Fibroblast of skin of scalp (primary cell): Measurements from ENCODE around the gene TRIM46.
"Not testable (repeated sequence)": the region's sequence is repeated elsewhere in the genome, so short reads cannot be mapped to it uniquely, and the experiment has no call there.

Experiments used
- DNase-seq: peaks from one replicate; pipeline ENCODE4 v3.0.0-alpha.2; 2013

TRIM46 gene

DNA sequence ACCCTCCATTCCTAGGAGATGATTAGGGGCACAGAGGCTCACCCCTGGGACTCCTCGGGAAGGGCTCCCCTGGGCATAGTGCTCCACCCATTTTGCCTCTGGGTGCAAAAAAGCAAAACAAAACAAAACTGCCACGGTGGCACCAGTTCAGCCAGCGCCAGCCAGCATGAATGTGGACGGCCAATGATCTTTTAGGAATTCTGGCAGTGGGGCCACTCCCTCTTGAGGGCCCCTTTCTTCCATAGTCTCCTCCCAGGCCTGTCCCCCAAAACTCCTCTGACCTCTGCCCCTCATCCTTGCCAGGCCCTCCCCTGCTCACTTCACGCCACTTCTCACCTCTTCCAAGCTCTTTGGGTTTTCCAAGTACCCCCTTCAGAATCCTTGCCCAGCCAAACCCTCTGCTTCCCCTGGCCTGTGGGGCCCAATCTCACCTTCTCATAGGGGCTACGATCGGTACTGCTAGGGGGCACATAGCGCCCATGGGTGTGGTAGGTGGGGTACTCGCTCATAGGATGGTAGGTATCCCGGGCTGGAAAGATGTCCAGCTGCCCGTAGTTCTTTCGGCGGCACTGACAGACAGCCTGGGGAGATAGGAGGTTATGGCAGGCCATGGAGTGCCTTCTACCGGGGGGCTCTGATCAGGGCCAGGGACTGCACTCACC is 13.3 kb downstream of the TRIM46 start:
- DNase-seq: no peak

DNA sequence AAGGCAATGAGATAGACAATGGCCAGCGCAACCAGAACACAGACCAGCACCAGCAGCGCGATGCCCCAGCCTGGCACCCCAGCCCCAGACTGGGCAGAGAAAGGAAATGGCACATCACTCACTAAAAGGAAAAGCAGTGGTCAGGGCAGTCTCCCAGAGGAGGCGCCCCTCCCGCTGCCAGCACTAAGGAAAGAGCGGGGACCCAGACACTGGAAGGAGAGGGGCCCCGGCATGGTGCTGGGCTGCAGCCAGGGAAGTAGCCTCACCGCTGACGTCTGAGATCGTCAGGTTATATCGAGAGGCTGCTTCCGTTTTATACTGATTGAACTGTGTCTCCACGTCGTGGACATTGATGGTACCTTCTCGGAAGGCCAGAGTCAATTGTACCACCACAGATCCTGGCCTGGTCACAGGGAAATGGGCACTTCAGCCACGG is 13.8 kb downstream of the TRIM46 start:
- no peak for DNase-seq

DNA sequence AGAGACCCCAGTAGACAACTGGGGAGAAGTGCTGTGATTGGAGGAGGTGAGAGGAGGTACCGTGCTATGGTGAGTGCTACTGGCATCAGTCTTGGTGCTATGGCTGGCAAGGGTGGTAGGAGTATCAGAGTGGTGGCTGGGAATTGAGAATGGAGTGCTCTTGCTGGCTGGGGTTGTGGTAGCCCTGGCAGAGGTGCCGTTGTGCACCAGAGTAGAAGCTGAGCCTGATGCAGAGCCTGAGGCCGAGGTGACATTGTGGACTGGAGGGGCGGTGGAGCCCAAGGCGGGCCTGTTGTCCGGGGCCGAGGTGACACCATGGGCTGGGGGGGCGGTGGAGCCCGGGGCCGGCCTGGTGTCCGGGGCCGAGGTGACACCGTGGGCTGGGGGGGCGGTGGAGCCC is 14.6 kb downstream of the TRIM46 start:
- no peak for DNase-seq

DNA sequence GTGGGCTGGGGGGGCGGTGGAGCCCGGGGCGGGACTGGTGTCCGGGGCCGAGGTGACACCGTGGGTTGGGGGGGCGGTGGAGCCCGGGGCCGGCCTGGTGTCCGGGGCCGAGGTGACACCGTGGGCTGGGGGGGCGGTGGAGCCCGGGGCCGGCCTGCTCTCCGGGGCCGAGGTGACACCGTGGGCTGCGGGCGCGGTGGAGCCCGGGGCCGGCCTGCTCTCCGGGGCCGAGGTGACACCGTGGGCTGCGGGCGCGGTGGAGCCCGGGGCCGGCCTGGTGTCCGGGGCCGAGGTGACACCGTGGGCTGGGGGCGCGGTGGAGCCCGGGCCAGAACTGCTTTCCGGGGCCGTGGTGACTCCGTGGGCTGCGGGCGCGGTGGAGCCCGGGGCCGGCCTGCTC is 16.3 kb downstream of the TRIM46 start:
- not testable (repeated sequence) for DNase-seq

DNA sequence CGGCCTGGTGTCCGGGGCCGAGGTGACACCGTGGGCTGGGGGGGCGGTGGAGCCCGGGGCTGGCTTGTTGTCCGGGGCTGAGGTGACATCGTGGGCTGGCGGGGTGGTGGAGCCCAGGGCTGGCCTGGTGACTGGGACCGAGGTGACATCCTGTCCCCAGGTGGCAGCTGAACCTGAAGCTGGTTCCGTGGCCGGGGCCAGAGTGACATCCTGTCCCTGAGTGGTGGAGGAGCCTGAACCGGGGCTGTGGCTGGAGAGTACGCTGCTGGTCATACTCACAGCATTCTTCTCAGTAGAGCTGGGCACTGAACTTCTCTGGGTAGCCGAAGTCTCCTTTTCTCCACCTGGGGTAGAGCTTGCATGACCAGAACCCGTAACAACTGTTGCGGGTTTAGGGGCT is 18.3 kb downstream of the TRIM46 start:
- DNase-seq: no peak

DNA sequence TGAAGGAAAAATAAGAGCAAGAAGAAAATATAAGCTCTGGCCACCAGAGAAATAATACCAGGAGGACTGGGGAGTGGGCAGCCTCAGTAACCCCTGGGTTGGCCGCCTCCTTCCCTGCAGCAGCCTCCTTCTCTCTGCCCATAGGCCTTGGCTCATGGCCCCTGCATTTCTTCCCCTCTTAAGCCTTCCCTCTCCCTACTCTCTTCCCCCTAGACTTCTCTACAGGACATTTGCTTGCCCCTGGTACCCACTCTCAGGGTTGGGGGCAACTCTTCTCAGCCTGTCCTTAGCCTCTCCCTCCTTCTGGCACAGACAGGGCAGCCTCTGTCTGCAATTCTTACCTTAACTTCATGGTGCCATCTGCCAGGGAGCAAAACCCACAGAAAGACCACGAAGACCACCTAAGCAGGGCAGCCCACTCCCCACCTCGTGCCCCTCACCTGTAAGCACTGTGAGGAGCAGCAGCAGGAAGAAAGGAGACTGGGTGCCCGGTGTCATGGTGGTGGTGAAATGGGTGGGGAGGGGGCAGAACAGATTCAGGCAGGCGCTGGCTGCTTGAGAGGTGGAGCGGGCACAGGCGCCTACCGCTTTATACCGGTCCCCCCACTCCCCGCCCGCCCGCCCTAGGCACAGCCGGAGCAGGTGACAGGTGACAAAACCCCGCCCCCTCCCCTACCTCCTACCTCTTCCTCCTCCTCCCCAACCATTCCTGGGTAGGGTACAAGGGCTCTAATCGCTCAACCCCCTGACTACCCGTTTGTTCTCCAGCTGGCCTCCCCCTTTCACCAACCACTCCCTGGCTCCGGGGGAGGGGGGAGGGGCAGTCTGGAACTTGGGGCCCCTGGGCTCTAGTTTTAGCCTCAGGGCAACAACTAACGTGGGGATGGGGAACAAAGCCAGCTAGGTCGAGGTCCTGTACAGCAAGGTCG is 19.0 kb downstream of the TRIM46 start:
- no peak for DNase-seq

DNA sequence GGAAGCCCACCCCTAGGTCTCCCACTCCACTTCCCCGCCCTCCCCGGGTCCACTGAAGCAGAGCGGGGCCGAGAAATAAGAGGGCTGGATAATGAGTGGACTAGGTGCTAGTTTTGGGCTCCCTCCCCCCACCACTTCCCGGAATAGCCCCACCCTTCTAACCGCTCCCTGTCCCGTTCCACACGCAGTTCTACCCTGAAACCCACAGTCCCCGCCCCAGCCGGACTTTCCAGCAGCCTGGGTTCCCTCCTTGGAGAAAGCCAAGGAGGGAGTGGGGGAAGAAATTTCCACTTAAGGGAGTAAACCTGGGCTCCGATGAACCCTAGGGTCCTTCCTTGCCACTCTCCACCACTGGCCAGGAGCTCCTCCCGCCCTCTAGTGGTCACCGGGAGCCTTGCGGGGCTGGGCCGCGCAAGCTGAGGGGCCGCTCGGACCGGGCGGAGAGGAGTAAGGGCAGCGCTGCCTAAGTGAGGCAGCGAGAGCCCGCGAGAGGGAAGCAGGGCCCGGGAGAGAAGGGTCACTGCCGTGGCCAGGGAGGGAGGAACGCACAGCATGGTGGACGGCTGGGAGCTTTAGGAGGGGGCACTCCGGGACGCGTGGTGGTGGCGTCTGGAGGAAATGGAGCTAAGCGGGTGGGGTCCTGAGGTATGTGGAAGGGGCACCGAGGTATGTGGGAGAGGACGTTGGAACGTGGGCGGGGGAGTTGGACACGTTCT is 19.8 kb downstream of the TRIM46 start:
- DNase-seq: peak; percentile 94

DNA sequence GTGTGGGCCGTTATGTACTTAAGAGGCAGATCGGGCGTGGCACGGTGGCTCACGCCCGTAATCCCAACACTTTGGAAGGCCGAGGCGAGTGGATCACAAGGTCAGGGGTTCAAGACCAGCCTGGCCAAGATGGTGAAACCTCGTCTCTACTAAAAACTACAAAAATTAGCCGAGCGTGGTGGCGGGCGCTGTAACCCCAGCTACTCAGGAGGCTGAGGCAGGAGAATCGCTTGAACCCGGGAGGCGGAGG is 20.3 kb downstream of the TRIM46 start:
- not testable (repeated sequence) for DNase-seq

DNA sequence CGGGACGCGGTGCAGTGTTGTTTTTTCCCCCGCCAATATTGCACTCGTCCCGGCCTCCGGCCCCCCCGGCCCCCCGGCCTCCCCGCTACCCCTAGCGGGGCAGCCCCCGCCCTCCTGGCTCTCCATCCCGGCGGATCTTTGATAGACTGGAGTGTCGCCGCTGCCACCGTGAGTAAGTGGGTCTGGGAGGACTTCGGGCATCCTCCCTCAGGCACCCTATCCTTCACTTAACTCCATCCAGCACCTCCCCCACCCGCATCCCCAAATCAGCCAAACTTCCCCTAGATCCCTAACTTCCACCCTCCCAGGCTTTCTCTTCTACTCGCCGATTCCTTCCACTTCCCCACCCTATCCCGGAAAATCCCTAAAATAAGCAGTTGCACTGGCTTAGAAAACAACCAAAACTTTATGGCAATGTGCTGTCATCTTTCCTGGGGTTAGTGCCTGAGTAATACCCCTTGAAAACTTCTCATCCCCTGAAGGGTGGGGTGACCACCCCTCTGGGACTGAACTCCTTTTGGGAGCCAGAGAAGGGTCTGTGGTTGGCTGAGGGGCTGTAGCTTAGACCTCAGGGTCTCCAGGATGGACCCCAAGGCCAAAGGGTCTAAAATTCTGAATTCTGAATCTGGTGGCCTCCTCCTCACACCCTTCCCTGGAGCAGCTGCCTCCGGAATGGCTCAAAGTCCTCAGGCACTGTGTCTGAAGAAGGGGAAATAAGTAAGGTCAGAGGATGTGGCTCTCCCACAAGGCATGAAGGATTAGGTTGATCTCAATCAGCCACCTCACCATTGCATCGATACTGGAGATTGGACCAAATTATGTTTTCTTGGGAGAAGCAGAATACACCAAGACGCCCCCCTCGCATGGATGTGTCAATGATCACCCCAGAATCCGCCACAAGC is 21.8 kb downstream of the TRIM46 start:
- no peak for DNase-seq

DNA sequence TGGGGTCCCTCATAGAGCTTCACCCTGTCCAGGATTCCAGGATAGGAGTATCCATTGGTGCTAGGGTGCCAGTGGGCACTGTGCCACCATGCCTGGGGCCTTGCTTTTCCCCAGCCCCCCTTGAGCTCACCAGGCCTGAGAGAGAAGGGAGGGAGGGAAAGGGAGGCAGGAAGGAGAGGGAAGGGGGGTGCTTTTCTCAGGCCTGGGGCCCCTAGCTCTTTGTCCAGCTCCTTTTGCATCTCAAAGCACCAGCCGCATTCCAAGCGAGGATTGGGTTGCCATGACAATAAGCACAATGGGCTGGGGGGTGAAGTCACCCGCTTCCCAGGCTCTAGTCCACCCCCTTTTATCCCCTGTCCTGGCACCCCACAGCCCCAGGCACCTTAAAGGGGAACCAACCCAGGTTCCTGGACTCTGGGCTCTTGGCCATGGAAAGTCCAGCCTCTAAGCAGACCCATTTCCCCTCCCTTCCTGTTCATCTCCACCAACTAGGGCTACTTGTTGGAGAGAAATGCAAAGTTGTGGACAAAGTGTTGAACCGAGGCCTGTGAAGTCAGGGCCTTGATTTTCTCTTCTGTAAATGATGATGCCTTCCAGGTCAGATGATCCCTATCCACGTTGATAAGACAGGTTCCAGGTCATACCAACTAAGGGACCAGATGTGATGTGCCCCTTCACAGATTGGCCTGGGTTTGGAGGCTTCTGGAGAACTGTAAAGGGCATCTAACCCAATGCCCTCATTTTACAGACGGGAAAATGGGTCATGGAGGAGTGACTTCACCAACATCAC is 22.6 kb downstream of the TRIM46 start:
- DNase-seq: no peak

DNA sequence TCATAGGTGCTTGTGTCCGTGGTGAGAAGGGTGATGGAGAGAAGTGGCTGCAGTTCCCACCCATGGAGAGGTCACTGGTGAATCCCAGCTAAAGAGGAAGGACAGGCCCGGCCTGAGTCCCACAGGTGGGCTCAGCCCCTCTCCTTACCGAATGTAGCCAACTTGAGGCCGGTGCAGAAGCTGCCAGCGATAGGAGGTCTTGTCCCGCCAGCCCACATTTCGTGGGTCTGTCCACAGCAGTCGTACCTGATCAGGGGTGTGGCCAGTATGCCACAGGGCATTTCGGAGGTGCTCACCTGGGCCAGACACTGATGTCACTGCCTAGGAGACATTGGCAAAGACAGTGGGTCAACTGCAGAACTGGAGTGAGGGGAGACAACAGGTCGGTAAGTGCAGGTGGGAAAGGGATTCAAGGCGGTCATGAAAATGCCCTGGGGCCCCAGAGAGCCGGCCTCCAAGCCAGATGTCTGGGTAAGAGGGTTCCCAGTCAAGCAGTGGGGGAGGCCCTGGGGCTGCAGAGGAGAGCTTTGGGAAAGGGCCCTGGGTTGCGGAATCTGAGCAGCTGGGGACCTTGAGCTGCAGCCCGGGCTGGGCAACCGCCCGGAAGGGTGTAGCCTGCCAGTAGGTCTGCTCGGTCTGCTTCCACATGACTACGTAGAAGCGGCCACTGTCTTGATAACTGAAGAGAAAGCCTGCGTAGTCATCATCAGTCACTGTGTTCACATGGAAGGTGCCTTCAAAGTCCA is 23.4 kb downstream of the TRIM46 start:
- DNase-seq: no peak

DNA sequence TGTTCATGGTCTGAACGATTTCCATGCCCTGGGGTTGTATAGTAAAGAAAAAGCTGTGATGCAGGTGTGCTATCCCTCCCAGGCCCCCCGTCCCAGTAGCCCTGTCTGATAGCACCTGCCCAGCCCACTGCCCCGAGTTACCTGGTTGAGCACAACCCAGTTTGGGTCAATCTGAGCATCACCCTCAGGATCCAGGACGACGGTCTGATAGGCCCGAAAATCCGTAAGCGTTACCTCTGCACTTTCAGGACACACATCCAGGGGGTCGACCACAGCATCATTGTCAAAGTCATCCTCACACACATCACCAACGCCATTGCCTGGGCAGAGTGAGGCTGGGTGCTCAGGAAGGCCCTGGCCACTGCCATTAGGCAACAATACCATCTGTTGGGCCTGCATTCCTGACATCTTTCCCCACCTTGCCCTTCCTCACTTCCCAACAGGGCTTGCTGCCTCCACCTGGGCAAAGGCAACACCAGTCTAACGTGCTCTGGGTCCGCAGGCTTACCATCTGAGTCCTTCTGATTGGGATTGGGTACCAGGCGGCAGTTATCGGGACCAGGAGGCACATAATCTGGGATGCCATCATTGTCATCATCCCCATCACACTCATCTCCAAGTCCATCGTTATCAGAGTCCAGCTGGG is 24.4 kb downstream of the TRIM46 start:
- DNase-seq: no peak

DNA sequence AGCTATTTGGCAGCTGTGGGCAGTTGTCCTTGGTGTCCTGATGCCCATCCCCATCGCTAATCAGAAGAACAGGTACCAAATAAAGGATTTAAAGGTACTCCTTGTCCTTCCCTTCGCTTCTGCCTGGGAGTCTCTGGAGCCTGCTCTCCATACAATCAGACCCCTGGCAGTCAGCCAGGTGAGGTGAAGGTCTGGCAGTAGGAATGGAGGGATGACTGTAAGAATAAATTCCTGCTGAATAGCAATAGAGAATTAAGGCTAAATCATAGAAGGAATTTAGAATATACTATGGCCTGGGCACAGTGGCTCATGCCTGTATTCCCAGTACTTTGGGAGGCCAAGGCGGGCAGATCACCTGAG is 24.9 kb downstream of the TRIM46 start:
- no peak for DNase-seq

DNA sequence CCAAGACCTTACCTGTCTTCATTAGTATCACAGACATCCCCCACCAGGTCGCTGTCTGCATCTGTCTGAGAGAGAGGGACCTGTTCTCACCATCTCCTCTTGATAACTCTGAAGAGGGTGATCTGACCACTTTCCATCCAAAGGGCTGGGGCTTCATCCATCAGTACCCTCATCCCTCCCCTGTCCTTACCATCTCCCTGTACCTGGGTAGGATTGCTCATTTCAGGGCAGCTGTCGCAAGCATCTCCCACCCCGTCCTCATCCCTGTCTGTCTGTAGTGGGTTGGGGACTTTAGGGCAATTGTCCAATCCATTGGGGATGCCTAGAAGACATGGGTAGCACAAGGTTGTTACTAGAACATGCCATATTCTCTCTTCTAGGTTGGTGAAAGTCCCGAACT is 26.1 kb downstream of the TRIM46 start:
- no peak for DNase-seq

DNA sequence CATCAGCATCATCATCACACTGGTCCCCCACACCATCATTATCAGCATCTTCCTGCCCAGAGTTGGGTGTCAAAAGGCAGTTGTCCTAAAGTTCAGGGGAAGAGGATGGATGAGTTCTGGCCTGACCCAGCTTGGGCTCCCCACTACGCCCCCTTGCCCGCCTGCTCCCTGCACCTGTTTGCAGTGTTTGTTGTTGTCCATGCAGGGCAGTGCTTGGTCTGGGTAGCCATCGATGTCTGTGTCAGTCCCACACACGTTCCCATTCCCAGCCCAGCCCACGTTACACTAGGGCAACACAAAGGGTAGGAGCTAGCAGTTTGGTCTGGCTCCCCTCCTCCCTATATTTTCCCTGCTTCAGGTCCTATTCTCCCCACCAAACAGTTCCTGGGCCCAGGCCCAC is 27.3 kb downstream of the TRIM46 start:
- no peak for DNase-seq

DNA sequence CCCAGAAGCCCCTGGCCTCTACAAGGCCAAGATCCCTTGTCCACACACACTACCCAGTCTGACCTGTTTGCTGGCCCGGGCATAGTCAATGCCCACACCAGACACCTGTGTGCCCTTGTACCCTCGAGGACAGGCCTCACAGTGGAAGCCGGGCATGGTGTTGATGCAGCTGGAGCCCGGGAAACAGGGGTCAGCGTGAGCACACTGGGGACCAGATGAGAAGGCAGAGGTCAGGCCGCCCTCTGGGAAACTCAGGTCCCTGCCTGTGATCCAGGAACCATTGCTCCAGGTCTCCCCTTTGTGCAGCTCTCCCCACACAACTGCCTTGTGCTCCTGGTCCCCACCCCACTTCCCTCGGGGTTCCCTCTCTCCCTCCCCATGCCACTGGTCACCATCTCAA is 28.5 kb downstream of the TRIM46 start:
- DNase-seq: no peak

DNA sequence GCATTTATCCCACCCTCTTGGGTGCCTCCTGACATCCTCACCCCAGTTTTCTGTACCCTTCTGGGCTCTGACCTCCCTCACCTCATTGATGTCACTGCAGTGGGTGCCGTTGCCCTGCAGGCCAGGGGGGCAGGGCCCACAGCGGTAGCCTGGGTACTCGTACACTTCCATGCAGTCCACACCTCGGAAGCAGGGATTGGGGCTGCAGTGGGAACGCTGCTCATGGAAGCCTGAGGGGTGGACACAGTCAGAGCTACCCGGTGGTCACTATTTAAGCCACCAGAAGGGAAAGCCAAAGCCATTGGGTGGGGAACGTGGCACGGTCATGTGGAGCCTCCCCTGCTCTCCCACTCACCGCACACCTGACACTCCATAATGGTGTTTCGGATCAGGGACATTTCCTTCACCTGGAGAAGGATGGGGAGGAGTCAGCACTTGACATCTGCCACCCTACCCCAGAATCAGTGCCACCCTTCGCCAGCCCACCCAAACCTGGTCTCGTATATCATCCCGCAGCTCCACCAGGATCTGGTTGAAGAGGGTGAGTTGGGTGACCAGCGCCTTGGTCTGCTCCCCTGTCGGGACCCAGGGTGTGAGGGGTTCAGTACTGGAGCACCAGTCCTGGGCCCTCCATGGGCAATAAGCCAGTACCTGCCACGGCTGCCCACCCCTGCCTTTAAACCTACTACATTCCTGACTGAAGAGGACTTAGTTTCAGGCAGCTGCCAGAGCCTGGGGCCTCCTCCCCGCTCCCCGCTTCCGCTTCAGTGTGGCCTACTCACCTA is 29.3 kb downstream of the TRIM46 start:
- no peak for DNase-seq

DNA sequence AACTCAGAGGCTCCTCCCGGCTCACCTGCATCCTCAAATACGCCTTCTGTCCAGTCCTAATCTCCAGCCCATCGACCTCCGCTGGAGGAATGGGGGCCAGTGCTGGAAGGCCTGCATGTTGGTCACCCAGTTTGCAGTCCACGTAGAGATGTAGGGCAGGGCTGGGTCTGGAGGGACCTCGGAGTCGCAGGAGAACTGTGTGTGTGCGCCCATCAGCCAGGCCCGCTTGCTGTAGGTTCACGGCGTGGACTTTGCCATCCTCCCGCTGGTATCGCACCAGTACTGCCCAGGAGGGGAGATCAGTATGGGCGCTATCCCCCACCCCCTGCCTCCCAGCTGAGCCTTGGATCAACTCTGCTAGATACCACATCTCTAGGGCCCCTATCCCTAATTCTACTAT is 31.4 kb downstream of the TRIM46 start:
- no peak for DNase-seq

DNA sequence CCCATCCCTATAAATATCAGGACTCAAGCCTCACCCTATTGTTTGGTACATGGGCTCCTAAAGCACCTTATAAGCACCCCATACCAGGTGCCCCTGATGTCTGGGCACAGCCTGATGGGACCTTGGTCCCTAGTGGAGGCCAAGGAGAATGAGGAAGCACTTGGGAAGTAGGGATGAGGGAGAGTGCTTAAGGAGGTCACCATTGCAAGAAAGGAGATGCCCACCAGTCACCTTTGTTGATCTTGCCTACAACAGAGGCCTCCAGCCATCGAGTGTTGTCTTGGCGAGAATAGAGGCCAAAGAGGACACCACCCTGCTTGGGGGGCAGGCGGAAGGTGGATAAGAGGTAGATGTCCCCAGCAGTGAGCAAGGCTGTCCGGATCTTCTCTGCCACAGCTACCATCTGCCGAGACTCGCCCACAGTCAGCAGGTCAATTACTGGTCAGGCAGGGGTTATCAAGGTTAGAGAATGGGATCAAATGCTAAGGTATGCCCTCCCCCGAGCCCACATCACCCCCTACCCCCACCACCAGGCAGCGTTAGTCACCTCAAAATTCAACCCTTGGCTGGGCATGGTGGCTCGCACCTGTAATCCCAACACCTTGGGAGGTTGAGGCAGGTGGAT is 32.4 kb downstream of the TRIM46 start:
- no peak for DNase-seq
